AML-193 (cell line): ENCODE results near the gene RAP1GDS1.
"Not testable (repeated sequence)": the region's sequence is repeated elsewhere in the genome, so short reads cannot be mapped to it uniquely, and the experiment has no call there.

Experiments used
- DNase-seq, 2 experiments: peaks; one replicate each; lab custom pipeline; 2025; lab: John Stamatoyannopoulos, UW

The RAP1GDS1 gene

GRCh38 chr4:98287328-98287727, 26.1 kb downstream of the RAP1GDS1 start:
- DNase-seq, result no peak

GRCh38 chr4:98288671-98289070, 27.5 kb downstream of the RAP1GDS1 start:
- not testable (repeated sequence) for DNase-seq

DNA sequence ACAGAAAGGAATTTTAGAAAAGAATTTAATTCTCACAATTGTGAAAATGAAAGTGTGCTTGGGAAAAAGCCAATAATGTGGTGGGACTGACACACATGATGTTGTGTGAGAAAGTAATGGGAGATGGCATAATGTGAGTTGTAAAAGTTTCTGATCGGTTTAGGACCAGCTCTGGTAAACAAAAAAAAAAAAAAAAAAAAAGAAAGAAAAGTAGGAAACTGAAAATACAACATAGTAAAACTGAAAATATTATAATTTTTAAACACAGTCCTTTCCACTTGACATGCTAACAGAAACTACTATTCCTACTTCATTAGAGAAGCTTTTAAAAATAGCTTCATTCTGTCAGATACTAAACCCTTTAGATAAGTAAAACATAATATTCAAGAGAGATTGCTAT, 28.2 kb downstream of the RAP1GDS1 start:
- no peak for DNase-seq

DNA sequence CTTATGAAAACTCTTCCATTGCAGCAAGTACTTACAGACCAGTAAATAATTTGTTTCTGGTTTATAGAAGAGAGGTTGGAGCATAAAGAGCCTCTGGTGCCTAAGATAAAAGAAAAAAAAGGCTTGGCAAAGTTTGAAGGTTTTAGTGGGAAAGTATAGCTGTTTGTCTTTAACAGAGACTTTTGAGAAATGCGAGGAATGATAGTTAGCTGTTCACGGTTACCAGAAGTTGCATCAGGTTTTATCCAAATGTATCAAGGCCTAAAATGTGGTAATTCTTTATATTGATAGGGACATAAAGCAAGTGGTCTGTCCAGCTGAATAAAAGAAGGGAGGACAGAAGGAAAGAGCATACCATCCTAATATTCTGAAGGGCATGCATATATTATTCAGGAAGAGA, 29.3 kb downstream of the RAP1GDS1 start:
- DNase-seq, result no peak

DNA sequence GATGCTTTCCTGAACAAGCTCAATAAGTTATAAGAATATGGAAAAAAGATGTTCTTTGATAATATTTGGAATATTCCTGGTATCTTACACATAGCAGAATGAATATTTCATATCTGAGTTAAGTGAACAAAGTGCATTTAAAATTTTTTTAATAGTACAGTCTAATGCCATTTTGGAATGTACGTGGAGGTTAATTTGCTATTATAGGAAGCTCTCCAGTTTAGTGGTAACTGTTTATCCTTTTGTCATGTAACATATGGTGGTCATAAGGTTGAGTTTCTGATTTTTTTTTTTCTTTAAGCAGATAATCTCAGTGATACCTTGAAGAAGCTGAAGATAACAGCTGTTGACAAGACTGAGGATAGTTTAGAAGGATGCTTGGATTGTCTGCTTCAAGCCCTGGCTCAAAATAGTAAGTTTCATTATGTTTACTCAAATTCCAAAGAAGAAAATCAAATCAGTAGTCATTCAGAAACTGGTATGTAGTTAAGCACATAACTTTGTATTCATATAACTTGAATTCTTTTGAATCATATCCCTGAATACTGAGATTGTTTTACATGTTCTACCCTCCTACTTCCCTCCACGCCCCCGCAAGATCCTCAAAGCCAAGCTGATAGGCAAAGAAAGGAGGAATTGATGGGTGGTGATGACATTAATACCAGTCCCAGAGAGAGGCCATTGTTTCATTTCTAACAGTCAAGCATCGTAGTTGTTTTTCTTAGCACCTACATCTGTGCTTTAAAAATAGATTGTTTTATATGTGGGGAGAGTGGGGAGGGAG, 32.1 kb downstream of the RAP1GDS1 start:
- no peak for DNase-seq

GRCh38 chr4:98298022-98298421, 36.8 kb downstream of the RAP1GDS1 start:
- DNase-seq, result no peak

DNA sequence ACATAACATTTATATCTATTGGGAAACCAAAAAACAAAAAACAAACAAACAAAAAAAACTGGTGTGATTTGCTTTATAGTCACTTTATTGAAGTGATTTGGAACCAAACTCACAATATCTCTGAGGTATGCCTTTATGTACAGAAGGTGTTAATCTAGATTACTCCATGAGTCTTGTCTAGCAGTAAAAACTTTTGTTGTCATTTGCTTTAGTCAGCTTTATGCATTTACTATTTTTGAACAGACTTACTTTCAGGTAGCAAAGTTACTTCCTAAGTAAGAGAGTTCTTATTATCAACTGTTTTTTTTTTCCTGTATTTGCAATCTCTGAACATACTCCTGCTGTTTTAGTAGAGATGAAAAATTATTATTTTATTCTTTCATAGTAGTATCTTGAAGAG, 39.5 kb downstream of the RAP1GDS1 start:
- no peak for DNase-seq

- no peak for DNase-seq
Observed at GRCh38 chr4:98305576-98305975, 44.4 kb downstream of the RAP1GDS1 start.

DNA sequence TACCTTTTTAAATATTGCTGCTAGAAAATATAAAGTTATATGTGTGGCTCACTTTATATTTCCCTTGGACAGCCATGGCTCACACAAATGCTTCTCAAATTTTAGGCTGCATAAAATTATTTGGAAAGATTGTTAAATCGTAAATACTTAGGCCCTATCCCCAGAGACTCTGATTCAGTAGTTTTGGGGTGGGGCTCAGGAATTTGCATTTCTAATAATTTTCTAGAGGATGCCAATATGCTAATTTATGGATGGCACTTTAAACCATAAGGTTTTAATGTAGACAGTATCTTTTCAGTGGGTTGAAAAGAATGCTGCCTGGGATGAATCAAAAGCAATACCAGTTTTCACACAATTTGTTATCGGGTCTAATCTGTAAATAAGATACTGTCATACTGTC, 49.7 kb downstream of the RAP1GDS1 start:
- DNase-seq, result no peak

DNA sequence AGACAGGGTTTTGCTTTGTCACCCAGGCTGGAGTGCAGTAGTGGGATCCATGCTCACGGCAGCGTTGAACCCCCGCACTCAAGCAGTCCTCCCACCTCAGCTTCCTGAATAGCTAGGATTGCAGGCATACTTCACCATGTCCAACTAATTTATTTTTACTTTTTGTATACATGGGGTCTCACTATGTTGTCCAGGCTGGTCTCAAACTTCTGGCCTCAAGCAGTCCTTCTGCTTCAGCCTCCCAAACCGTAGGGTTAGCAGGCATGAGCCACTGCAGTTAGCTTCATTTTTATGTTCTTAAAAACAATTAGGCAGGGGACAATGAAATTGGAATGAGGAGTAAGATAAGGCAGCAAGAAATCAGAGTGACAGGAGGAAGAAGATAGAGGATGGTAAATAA, 50.5 kb downstream of the RAP1GDS1 start:
- no peak for DNase-seq

DNA sequence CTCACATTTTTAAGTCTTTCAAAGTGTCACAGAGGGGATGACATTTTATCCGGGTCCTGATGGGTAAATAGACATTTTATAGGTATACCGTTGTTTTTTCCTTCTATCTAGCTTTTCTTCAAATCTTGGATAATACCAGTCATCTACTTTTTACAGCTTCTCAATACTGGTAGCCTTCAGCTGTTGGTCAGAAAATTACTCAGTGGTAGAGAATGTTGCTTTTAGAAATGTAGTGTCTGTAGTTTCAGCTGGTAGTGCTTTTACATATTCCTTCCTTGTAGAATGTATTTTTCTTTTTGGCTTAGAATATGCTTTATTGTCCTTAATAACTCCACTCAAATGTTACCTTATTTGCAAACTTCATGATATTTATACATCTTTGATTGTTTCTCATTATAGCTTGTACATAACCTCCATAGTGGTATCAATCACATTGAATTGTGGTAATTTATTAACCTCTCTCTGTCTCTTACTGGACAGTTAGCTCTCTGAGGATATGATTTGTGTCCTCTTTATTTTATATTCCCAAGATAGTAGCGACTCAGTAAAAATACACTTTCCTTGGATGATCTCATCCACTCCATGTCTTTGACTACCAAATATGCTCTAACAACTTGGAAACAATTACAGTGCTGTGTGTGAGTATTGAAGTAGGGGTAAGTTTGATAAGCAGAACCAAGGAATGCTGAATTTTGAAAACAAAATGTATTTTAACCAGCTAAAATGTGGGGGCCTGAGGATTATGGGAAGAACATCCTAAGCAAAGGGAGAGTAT, 53.8 kb downstream of the RAP1GDS1 start:
- no peak for DNase-seq

DNA sequence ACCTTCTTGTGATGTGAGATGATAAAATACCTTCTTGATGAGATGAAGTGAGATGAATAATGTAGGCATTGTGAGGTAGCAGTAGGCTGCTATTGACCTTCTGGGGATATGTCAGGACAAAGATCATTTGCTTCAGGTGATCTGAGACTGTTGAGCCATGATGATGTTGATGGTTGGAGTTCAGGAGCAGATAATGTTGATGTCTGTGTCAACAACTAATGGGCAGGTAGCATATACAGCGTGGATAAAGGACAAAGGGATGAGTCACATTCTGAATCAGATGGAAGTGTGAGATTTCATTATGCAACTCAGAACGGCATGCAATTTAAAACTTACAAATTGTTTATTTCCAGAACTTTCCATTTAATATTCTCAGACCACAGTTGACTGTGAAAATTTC, 57.3 kb downstream of the RAP1GDS1 start:
- no peak for DNase-seq

DNA sequence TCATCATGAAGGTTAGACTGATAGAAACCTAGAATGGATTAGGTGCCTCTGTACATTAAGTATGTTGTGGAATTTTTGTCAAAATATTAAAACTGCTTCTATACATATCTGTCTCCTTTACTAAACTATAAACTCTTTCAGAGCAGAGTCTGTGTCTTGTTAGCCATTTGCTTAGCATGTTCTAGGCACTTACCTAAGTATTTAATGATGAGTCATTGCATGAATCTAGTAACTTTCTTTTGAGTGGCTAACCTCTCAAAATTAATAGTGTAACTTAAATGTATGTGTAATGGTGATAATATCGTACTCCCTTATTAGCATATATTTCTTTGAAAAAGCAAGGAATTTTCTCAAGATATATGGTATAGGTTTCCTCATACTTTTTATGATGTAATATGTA, 57.8 kb downstream of the RAP1GDS1 start:
- no peak for DNase-seq

- DNase-seq, result no peak
Observed at GRCh38 chr4:98326168-98326567, 65.0 kb downstream of the RAP1GDS1 start.

DNA sequence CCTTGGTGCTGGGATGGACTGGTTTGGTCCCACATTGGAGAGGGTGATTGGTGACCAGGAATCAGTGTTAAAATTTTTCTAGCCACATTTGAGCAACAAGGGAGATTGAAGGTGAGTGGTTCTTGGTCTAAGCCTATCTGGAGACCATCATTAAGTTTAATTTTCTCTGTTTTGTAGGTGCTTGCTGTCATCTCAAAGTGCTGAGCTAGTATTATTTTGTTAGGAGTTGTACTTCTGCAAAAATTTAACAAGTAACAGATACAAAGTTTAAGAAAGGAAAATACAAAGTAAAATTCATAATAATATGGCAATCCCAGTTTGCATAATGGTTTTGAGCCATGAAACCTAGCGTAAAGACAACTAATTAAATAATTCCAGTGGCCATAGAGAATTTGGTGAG, 66.5 kb downstream of the RAP1GDS1 start:
- no peak for DNase-seq

DNA sequence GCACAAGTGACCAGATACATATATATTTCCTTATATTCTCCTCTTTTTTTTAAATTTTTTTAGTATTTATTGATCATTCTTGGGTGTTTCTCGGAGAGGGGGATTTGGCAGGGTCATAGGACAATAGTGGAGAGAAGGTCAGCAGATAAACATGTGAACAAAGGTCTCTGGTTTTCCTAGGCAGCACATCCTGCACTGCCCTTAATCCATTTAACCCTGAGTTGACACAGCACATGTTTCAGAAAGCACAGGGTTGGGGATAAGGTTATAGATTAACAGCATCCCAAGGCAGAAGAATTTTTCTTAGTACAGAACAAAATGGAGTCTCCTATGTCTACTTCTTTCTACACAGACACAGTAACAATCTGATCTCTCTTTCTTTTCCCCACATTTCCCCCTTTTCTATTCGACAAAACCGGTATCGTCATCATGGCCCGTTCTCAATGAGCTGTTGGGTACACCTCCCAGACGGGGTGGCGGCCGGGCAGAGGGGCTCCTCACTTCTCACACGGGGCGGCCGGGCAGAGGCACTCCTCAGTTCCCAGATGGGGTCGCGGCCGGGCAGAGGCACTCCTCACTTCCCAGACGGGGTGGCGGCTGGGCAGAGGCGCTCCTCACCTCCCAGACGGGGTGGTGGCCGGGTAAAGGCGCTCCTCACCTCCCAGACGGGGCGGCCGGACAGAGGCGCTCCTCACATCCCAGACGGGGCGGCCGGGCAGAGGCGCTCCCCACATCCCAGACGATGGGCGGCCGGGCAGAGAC, 68.9 kb downstream of the RAP1GDS1 start:
- DNase-seq, result not testable (repeated sequence)

- no peak for DNase-seq
Observed at GRCh38 chr4:98332017-98332416, 70.8 kb downstream of the RAP1GDS1 start.

GRCh38 chr4:98334461-98334860, 73.3 kb downstream of the RAP1GDS1 start:
- no peak for DNase-seq

DNA sequence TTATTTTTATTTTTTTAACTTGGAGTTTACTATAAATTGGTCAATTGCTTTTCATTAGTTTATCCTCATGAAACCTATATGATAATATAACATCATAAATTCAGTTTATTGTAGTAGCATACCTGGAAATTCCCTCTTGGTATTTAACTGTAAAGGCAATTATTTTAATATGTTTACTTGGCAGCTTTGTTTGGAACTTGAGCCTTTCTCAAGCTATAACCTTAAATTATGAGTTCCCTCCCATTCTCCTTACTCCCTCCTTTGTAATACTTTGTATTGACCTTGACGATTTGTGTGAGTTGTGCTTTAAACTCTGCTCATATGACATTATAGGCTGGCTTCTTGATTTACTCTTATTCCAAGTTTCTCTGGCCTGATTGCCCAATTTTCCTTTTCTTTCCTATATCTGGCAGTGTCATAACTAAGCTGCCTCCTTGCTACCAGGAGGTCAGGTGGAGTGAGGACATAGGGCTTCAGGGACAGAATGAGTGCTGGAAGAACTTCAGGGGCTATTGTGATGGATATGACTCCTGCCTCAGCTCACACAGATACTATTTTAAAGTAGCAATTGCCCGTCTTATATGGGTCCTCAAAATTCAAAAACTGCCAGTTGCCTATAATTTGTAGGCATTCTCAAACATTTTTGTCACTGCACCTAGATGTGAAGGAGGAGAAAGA, 77.7 kb downstream of the RAP1GDS1 start:
- DNase-seq, result no peak

DNA sequence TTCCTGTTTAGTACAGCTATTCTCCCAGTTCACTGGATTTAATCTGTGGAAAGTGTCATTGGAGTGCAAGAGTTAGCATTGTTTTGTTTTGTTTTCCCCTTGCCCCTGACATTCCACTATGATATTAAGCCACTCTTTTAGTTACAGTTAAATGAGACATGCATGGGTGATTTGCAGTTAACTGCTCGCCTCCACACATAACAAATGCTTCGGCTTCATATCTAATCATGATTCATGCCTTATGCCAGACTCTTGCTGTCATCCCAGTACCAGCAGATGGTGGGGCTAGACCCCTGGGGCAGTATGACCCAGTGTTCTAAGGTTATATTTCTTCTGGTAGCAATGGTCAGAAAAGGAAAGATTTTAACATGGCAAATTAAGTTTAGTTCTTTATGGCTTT, 80.1 kb downstream of the RAP1GDS1 start:
- DNase-seq, result no peak

GRCh38 chr4:98343626-98344025, 82.4 kb downstream of the RAP1GDS1 start:
- DNase-seq, result no peak

DNA sequence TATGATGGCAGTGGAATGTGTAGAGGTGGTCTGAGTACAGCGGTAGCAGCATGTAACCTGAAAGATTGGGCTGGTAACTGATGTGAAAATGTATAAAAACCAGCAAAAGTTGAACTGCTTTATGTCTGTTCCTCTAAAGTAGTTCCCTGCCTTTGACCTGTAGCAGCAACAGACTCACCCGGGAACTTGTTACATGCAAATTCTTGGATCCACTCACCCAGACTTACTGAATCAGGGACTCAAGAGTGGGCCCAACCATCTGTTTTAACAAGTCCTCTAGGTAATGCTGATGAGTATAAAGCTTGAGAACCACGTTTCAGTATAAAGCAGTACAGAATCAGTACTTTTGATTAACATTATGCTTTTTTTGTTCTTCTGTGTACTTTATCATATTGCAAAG, 84.7 kb downstream of the RAP1GDS1 start:
- no peak for DNase-seq
